Left cardiac atrium (tissue), 4 donors: ENCODE measurements around the gene FAHD2B. TPM values are rescaled to one million over a fixed set of nuclear protein-coding genes. Genes with fewer than 3 reads are reported as not detected.
"Not testable (repeated sequence)": the region's sequence is repeated elsewhere in the genome, so short reads cannot be mapped to it uniquely, and the experiment has no call there.

Experiments
- ATAC-seq, 2 donors: fragments of 200-7000 bp; cut with Tn5 transposase; one replicate each; pipeline ENCODE4 v1.9.1; 2020; ENCODE audit warnings: mild to moderate bottlenecking in 2 of 2, moderate library complexity in 2 of 2
- DNase-seq: peaks from one replicate; pipeline ENCODE4 v3.0.0-alpha.2; 2020
- intact Hi-C, 2 donors: fragments of 100-400 bp; cut with DNase I; formaldehyde crosslinking; loops; one replicate each; pipeline versions ENCODE4 v1.14.1 to v1.15.1; 2022 to 2023
- total RNA-seq, 2 donors: library from RNA; stranded (reverse); fragmentation: NEBNext Ultra II Directional; extraction: Animal tissue kit (Norgen Biotek cat#: 25700); gene quantifications; one replicate each; pipeline ENCODE4 v1.2.1, GENCODE V29; 2021
- donor health status: DM: no; HTN: yes; CAD: no.
- donor health status: DM: no; HTN: yes; CAD: no; lungs with severe emphysema.
- donor health status: DM: yes; HTN: yes; CAD: no.
- donor health status: Dilated cardiomyopathy.

FAHD2B gene
- total RNA-seq, 2 donors from 2014 or later, result 23.9 to 25.5 TPM

- intact Hi-C loops, DNase-seq, ATAC-seq: not testable (repeated sequence)
These were observed 17.5 kb downstream of the FAHD2B start for GRCh38 chr2:97077213-97077612.

DNA sequence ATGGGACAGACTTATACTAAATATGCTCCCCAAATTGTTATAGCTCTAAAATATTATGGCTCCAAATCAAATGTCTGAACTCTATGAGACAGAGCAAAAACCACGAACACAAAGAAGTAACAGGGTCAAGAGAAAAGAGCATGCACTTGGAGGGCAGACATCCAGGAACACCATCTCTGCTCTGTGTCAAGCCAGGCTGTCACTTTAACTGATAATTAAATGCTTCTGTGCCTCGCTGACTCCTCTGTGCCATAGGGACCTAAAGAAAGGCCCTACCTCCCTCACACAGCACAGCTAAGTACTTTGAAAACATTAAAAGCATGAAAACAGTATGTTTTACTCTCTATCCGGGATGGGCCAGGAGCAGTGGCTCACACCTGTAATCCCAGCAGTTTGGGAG, 23.8 kb downstream of the FAHD2B start:
- DNase-seq, intact Hi-C loops: not testable (repeated sequence)
- ATAC-seq, result peak in 1 of 2 donors; percentile 33

- ATAC-seq, DNase-seq, intact Hi-C loops: not testable (repeated sequence)
These were observed 26.0 kb downstream of the FAHD2B start for GRCh38 chr2:97068722-97069121.

GRCh38 chr2:97068074-97068473, 26.6 kb downstream of the FAHD2B start:
- peak in 1 of 2 donors; percentile 44 for ATAC-seq
- DNase-seq, result no peak
- intact Hi-C loops, result no loop called here

GRCh38 chr2:97067279-97068004, 27.2 kb downstream of the FAHD2B start:
- ATAC-seq (peak in 1 of 2 donors; percentile 23), DNase-seq (no peak)
- intact Hi-C loops, result no loop called here

GRCh38 chr2:97066030-97066429, 28.7 kb downstream of the FAHD2B start:
- ATAC-seq, intact Hi-C loops, DNase-seq: not testable (repeated sequence)

- DNase-seq, ATAC-seq, intact Hi-C loops: not testable (repeated sequence)
These were observed 32.7 kb downstream of the FAHD2B start for GRCh38 chr2:97062020-97062419.

DNA sequence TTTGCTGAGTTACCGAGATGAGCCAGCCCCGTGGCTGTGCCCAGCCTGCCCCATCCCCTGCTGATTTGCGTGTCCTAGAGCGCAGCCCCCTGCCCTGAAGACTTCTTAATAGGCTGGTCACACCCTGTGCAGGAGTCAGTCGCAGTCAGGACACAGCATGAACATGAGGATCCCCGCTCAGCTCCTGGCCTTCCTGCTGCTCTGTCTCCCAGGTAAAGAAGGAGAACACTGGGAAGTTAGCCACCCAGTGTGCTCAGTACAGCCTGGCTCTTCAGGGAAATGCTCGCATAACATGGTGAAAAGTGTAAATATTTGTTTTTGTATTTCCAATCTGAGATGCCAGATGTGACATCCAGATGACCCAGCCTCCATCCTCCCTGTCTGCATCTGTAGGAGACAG, 34.9 kb downstream of the FAHD2B start:
- ATAC-seq, intact Hi-C loops, DNase-seq: not testable (repeated sequence)

- ATAC-seq, DNase-seq, intact Hi-C loops: not testable (repeated sequence)
These were observed 38.5 kb downstream of the FAHD2B start for GRCh38 chr2:97056150-97056549.

DNA sequence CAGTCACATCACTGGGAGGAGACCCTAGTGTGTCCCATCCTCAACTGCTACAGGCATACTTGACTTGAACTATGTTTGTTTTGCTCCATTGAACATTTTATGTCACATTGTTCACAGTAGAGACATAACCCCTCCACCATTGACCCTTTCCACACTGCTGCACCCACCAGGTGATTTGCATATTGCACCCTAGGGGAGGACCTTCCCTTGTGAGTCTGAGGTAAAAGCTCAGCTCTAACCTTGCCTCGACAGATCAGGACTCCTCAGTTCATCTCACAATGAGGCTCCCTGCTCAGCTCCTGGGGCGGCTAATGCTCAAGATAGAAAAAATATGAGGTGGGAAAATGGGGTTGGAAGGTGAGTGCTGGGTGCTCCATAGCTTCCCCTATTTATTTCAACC, 44.6 kb downstream of the FAHD2B start:
- intact Hi-C loops, ATAC-seq, DNase-seq: not testable (repeated sequence)

DNA sequence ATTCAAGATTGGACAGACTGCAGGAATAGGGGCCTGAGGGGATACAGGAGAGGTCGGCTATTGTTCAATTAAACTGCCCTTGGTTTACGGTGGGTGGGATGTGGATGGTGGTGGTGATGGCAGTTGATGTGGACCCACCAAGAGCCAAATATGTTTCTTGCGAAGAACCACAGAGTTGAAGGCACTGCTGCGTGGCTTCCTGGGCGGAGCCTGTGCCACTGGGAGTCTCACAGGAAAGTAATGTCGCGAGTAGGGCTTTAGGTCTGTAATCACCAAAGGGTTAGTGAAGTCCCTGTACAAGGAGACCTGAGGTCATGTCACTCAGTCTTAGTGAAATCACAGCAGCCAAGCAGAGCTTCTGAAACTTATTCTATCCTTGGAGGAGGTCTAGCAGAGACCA, 46.2 kb downstream of the FAHD2B start:
- ATAC-seq, DNase-seq, intact Hi-C loops: not testable (repeated sequence)

DNA sequence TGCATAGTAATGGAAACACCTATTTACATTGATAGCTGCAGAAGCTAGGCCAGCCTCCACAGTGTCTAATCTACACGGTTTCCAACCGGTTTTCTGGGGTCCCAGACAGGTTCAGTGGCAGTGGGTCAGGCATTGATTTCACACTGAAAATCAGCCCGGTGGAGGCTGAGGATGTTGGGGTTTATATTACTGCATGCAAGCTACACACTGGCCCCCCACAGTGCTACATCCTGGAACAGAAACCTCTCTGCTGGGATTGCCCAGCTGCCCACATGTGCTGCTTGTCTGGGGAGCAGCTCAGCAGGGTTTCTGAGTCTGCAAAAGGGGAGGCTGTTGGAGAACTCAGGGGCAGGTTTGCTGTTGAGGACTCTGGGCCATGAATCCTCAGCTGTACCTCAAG, 48.0 kb downstream of the FAHD2B start:
- ATAC-seq, DNase-seq, intact Hi-C loops: not testable (repeated sequence)

- DNase-seq, intact Hi-C loops, ATAC-seq: not testable (repeated sequence)
These were observed 48.7 kb downstream of the FAHD2B start for GRCh38 chr2:97045895-97046499.

Other genes starting within 250 kb of the FAHD2B start
- 10 to 100 TPM; 11.9 to 12.4 TPM for gene ANKRD39, start 236.9 kb downstream of the FAHD2B start, total RNA-seq
- gene SEMA4C, start 224.8 kb downstream of the FAHD2B start, total RNA-seq, result 10 to 100 TPM; 22.1 to 24.8 TPM
- under 1 TPM in 1 of 2 donors, not detected in 1; 0.44 TPM for gene FAM178B, start 108.3 kb downstream of the FAHD2B start, total RNA-seq
- 1 to 10 TPM; 5.7 to 9.7 TPM for gene ANKRD36, start 18.3 kb upstream of the FAHD2B start, total RNA-seq